ENCODE data around the gene MYO1G. TPM values are rescaled to one million over a fixed set of nuclear protein-coding genes. Genes with fewer than 3 reads are reported as not detected.
A peak's percentile ranks its signal among the peaks of the same experiment; 100 is the strongest.

MYO1G gene
- polyA plus RNA-seq, 1 experiment: 0.02 TPM

DNA sequence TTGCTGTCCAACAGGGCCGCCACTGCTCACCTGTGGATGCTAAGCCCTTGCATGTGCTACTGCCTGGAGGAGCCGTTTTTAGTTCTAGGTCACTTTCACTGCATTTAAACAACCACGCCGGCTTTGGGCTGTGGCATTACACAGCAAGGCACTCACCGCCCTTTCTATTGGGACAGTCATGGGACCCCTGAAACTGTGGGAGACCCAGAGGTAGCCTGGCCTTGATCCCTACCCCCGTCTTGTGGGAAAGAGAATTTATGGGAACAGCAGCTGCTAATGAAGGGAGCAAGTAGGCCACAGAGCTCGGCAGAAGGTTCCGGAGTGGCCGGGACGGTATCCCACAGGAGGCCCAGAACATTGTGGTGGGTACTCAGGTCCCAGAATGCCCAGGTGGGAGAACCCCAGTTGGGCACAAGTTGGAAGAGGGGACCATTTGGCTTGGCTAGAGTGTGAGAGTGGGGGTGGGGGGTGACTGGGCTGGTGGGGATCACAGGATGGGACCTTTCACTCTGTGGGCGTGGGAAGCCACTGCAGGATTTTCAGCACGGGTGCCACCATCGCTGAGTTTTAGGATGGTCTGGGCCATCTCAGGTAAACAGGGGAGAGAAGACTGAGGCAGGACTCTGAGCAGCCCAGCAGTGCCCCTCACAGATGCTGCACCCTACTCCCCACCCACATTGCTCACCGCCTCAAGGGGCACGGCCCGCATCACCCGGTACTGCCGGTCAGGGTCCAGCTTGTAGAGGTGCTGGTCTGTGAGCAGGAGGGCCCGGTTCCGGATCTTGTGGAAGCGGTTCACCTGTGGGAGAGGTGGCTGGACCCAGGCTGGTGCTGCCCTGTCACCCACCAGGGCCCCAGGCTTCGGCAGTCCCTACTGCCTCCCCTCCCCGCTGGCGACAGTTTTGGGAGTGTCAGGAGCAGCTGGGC is 15.2 kb downstream of the MYO1G start:
- no peak for DNase-seq (ENCODE audit: low read depth)
- POLR2A ChIA-PET: no interaction called here
- H3K27me3 ChIP-seq (ENCODE audit: control insufficient read depth, insufficient read depth, low read length): peaks cover 3% of the 10 kb centered on the region
- H3K4me3 ChIP-seq (ENCODE audit: low read depth, low read length): no peak overlapping the region
- TF ChIP-seq, protein P1, sequence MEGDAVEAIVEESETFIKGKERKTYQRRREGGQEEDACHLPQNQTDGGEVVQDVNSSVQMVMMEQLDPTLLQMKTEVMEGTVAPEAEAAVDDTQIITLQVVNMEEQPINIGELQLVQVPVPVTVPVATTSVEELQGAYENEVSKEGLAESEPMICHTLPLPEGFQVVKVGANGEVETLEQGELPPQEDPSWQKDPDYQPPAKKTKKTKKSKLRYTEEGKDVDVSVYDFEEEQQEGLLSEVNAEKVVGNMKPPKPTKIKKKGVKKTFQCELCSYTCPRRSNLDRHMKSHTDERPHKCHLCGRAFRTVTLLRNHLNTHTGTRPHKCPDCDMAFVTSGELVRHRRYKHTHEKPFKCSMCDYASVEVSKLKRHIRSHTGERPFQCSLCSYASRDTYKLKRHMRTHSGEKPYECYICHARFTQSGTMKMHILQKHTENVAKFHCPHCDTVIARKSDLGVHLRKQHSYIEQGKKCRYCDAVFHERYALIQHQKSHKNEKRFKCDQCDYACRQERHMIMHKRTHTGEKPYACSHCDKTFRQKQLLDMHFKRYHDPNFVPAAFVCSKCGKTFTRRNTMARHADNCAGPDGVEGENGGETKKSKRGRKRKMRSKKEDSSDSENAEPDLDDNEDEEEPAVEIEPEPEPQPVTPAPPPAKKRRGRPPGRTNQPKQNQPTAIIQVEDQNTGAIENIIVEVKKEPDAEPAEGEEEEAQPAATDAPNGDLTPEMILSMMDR (IDR thresholded peaks at IDR 0.05; ENCODE audit: insufficient read depth, low read depth, low read length): no peak
- CTCF ChIA-PET: interaction anchor here (0.5 to 3.8 kb wide), 8 partner anchors 10 to 174 kb away, joined by 3 to 38 read pairs (median 4); no protein-coding TSS in a partner anchor
- no peaks in the 10 kb centered on the region for H3K36me3 ChIP-seq (ENCODE audit: control insufficient read depth, insufficient read depth, low read length)

DNA sequence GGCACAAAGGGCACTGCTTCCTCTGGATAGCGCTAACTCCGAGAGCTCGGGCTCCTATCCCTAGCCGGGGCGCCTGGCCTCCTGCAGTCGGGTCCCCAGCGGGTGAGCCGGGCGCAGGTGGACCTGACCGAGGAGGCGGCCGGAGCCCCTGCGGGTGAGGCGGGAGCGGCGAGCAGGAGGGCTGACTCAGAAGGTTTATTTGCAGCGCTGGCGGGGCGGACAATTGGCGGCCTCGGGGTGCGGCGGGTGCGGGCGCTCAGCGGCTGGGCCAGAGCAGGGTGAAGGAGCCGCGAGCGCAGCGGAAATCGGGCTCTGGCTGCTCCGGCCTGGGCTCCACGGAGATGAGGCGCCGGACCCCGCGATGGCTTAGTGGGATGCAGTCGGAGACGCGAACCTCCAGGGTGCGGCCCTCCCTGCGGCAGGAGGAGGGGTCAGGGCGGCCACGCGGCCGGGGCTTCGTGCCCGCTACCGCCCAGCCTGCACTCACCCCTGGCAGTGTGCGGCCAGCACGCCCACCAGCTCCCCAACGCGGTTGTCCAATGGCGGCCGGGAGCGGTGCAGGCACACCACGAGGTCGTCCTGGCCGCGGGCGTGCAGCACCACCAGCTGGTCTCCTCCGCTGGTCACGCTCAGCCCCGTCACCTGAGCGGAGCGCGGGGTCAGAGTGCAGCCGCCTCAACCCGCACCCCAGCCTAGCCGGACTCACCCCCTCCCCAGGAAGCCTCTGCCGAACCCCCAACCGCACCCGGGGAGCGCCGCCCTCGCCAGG is 16.1 kb downstream of the MYO1G start:
- TF ChIP-seq, protein P1 (IDR thresholded peaks at IDR 0.05; ENCODE audit: insufficient read depth, low read depth, low read length): no peak
- POLR2A ChIA-PET: no interaction called here
- CTCF ChIA-PET: interaction anchor here (1.2 to 3.8 kb wide), 5 partner anchors 11 to 173 kb away, joined by 3 to 38 read pairs (median 4); no protein-coding TSS in a partner anchor
- H3K4me3 ChIP-seq (ENCODE audit: low read depth, low read length): peak overlapping the region; percentile 38
- H3K36me3 ChIP-seq (ENCODE audit: control insufficient read depth, insufficient read depth, low read length): no peaks in the 10 kb centered on the region
- no peak for DNase-seq (ENCODE audit: low read depth)
- peaks cover 3% of the 10 kb centered on the region for H3K27me3 ChIP-seq (ENCODE audit: control insufficient read depth, insufficient read depth, low read length)

DNA sequence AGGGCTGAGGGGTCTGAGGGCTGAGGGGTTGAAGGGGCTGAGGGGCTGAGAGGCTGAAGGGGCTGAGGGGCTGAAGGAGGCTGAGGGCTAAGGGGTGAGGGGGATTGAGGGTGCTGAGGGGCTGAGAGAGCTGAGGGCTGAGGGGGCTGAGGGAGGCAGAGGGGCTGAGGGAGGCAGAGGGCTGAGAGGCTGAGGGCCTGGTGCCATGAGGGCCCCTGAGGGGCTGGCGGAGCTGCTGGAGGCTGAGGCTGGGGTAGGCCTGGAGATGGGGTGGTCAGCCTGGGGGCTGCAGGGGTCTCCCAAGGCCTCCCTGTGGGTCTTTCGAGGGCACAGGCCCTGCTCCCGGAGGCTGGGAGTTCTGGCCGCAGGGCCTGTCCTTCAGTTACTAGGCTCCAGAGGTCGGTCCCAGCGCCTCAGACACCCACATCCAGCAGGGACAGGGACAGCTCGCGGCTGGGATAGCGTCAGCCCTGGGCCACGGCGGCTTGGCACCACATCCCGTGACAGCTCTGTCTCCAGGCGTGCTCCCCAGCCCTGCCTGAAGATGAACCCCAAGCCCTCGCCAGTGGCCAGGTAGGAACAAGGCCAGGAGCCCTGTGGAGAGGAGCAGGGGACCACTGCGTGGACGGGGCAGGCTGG is 16.9 kb downstream of the MYO1G start:
- POLR2A ChIA-PET: no interaction called here
- Histone ChIP-seq H3K36me3 (ENCODE audit: control insufficient read depth, insufficient read depth, low read length) (no peaks in the 10 kb centered on the region), H3K4me3 (ENCODE audit: low read depth, low read length) (no peak overlapping the region), H3K27me3 (ENCODE audit: control insufficient read depth, insufficient read depth, low read length) (peaks cover 3% of the 10 kb centered on the region)
- TF ChIP-seq, protein P1 (IDR thresholded peaks at IDR 0.05; ENCODE audit: insufficient read depth, low read depth, low read length): no peak
- no peak for DNase-seq (ENCODE audit: low read depth)
- CTCF ChIA-PET: interaction anchor here (0.8 to 1.7 kb wide), 5 partner anchors 11 to 174 kb away, joined by 3 to 4 read pairs (median 3); no protein-coding TSS in a partner anchor

DNA sequence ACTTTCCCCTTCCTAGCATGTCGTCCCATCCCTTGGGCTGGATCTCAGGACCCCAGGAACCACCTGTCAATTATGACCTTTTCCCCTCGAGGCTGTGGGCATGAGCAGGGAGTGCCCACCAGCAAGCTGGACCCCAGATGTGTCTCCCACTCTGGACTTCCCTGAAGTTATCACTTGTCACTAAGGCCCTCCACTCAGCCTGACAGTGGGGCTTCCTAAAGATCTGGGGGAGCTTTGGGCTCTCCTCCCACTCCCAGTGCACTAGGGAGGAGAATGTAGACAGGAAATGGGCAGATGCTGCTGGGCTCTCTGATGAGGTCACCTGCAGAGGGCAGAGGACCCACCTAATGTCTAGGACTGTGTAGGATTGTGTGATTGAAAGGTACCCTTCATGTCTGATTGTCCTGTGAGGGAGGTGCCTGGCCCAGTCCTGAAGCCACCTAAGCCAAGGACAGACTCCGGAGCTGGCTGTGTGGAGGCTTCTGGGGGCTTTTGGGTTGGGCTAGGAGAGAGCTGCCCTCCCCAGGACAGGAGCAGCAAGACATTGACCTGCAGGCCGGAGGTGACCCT is 18.7 kb downstream of the MYO1G start:
- ChIA-PET POLR2A (no interaction called here), CTCF (interaction anchor here (1.0 kb wide), 1 partner anchor 13 kb away, joined by 3 read pairs; no protein-coding TSS in a partner anchor)
- Histone ChIP-seq H3K36me3 (ENCODE audit: control insufficient read depth, insufficient read depth, low read length) (no peaks in the 10 kb centered on the region), H3K4me3 (ENCODE audit: low read depth, low read length) (no peak overlapping the region), H3K27me3 (ENCODE audit: control insufficient read depth, insufficient read depth, low read length) (peaks cover 3% of the 10 kb centered on the region)
- DNase-seq (ENCODE audit: low read depth): no peak
- TF ChIP-seq, protein P1 (IDR thresholded peaks at IDR 0.05; ENCODE audit: insufficient read depth, low read depth, low read length): no peak

All from BJ (cell line).